Measurements from ENCODE around the gene CTSK. TPM values are rescaled to one million over a fixed set of nuclear protein-coding genes. Genes with fewer than 3 reads are reported as not detected.
"Not testable (repeated sequence)": the region's sequence is repeated elsewhere in the genome, so short reads cannot be mapped to it uniquely, and the experiment has no call there.

CTSK gene
- total RNA-seq, 1 experiment from 2014 or later: 6.4 TPM

DNA sequence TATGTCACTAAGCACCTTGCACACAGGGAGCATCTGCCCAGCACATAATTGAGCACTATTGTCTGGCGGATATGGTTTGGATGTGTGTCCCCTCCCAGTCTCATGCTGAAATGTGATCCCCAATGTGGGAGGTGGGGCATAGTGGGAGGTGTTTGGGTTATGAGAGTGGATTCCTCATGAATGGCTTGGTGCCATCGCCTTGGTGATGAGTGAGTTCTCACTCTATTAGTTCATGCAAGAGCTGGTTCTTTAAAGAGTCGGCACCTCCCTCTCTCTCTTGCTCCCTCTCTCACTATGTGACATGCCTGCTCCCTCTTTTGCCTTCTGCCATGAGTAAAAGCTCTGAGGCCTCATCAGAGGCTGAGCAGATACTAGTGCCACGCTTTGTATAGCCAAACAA lies 9.5 kb downstream of the CTSK start:
- no TSS peak for BruUV-seq (replicated peaks)
- Mint-ChIP-seq H3K4me3 (ENCODE audit: unreplicated experiment) (no peak overlapping the region), H3K9me3 (ENCODE audit: unreplicated experiment) (no peaks in the 10 kb centered on the region), H3K4me1 (ENCODE audit: insufficient read depth, unreplicated experiment) (no peaks in the 10 kb centered on the region), H3K36me3 (ENCODE audit: insufficient read depth, unreplicated experiment) (peaks cover 66% of the 10 kb centered on the region), H3K27ac (ENCODE audit: low read depth, unreplicated experiment) (no peak overlapping the region), H3K27me3 (ENCODE audit: insufficient read depth, unreplicated experiment) (no peaks in the 10 kb centered on the region)
- ChIA-PET CTCF (interaction anchor here (0.7 to 2.5 kb wide), 4 partner anchors 14 to 657 kb away, joined by 3 to 9 read pairs (median 3); no protein-coding TSS in a partner anchor), POLR2A (interaction anchor here (0.9 to 1.9 kb wide), 3 partner anchors 10 to 30 kb away, joined by 3 to 5 read pairs (median 4); partner anchors contain the start of gene CTSK)
- intact Hi-C loops (cut with micrococcal nuclease): no loop called here
- no peak for DNase-seq (ENCODE audit: unreplicated experiment)
- TF ChIP-seq, protein P1, sequence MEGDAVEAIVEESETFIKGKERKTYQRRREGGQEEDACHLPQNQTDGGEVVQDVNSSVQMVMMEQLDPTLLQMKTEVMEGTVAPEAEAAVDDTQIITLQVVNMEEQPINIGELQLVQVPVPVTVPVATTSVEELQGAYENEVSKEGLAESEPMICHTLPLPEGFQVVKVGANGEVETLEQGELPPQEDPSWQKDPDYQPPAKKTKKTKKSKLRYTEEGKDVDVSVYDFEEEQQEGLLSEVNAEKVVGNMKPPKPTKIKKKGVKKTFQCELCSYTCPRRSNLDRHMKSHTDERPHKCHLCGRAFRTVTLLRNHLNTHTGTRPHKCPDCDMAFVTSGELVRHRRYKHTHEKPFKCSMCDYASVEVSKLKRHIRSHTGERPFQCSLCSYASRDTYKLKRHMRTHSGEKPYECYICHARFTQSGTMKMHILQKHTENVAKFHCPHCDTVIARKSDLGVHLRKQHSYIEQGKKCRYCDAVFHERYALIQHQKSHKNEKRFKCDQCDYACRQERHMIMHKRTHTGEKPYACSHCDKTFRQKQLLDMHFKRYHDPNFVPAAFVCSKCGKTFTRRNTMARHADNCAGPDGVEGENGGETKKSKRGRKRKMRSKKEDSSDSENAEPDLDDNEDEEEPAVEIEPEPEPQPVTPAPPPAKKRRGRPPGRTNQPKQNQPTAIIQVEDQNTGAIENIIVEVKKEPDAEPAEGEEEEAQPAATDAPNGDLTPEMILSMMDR (IDR thresholded peaks at IDR 0.05; ENCODE audit: unreplicated experiment): no peak

DNA sequence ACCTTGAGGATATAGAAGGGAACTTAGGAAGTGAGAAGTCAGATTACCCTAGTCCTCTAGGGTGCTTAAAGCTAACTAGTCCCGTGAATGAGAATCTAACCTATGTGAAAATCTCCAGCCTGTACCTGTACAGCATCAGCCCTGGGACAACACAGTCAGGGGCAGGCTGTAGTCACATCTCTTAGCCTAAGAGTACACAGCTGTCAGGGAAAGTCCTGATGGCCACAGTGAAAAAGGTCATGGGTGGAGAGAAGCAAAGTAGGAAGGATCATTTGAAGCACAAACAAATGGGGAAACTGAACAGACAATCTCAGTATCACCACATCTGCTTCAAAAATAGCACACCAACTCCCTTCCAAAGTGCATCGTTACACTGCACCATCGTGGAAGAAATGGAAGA lies 11.7 kb downstream of the CTSK start:
- Mint-ChIP-seq H3K27ac (ENCODE audit: low read depth, unreplicated experiment) (no peak overlapping the region), H3K4me1 (ENCODE audit: insufficient read depth, unreplicated experiment) (no peaks in the 10 kb centered on the region), H3K27me3 (ENCODE audit: insufficient read depth, unreplicated experiment) (no peaks in the 10 kb centered on the region), H3K36me3 (ENCODE audit: insufficient read depth, unreplicated experiment) (peaks cover 64% of the 10 kb centered on the region), H3K9me3 (ENCODE audit: unreplicated experiment) (no peaks in the 10 kb centered on the region), H3K4me3 (ENCODE audit: unreplicated experiment) (no peak overlapping the region)
- TF ChIP-seq, protein P1 (IDR thresholded peaks at IDR 0.05; ENCODE audit: unreplicated experiment): no peak
- ChIA-PET CTCF (interaction anchor here (0.7 to 1.2 kb wide), 2 partner anchors 12 to 22 kb away, joined by 3 read pairs; partner anchors contain the start of gene CTSK), POLR2A (interaction anchor here (0.8 kb wide), 1 partner anchor 12 kb away, joined by 3 read pairs; no protein-coding TSS in a partner anchor)
- no peak for DNase-seq (ENCODE audit: unreplicated experiment)
- BruUV-seq (replicated peaks): no TSS peak
- intact Hi-C loops (cut with micrococcal nuclease): no loop called here

GRCh38 chr1:150793778-150794177 lies 14.3 kb downstream of the CTSK start:
- DNase-seq (ENCODE audit: unreplicated experiment); H3K4me3 Mint-ChIP-seq (ENCODE audit: unreplicated experiment); BruUV-seq (replicated peaks); H3K4me1 Mint-ChIP-seq (ENCODE audit: insufficient read depth, unreplicated experiment); H3K27me3 Mint-ChIP-seq (ENCODE audit: insufficient read depth, unreplicated experiment); H3K27ac Mint-ChIP-seq (ENCODE audit: low read depth, unreplicated experiment); H3K9me3 Mint-ChIP-seq (ENCODE audit: unreplicated experiment); intact Hi-C loops (cut with micrococcal nuclease); CTCF ChIA-PET: not testable (repeated sequence)
- POLR2A ChIA-PET: interaction anchor here (0.6 kb wide), 1 partner anchor 126 kb away, joined by 3 read pairs; no protein-coding TSS in a partner anchor
- H3K36me3 Mint-ChIP-seq (ENCODE audit: insufficient read depth, unreplicated experiment): peaks cover 54% of the 10 kb centered on the region

GRCh38 chr1:150793221-150793620 lies 14.8 kb downstream of the CTSK start:
- intact Hi-C loops (cut with micrococcal nuclease): no loop called here
- H3K9me3 Mint-ChIP-seq (ENCODE audit: unreplicated experiment): no peaks in the 10 kb centered on the region
- TF ChIP-seq, protein P1 (IDR thresholded peaks at IDR 0.05; ENCODE audit: unreplicated experiment): no peak
- no peaks in the 10 kb centered on the region for H3K27me3 Mint-ChIP-seq (ENCODE audit: insufficient read depth, unreplicated experiment)
- no peak for DNase-seq (ENCODE audit: unreplicated experiment)
- no TSS peak for BruUV-seq (replicated peaks)
- H3K4me3 Mint-ChIP-seq (ENCODE audit: unreplicated experiment): no peak overlapping the region
- H3K36me3 Mint-ChIP-seq (ENCODE audit: insufficient read depth, unreplicated experiment): peaks cover 49% of the 10 kb centered on the region
- ChIA-PET POLR2A (no interaction called here), CTCF (no interaction called here)
- no peaks in the 10 kb centered on the region for H3K4me1 Mint-ChIP-seq (ENCODE audit: insufficient read depth, unreplicated experiment)
- H3K27ac Mint-ChIP-seq (ENCODE audit: low read depth, unreplicated experiment): no peak overlapping the region

- TF ChIP-seq, protein P1 (IDR thresholded peaks at IDR 0.05; ENCODE audit: unreplicated experiment): no peak
- CTCF ChIA-PET: no interaction called here
- H3K9me3 Mint-ChIP-seq (ENCODE audit: unreplicated experiment): no peaks in the 10 kb centered on the region
- POLR2A ChIA-PET: interaction anchor here (0.6 to 1.2 kb wide), 3 partner anchors 56 to 209 kb away, joined by 3 read pairs; partner anchors contain the start of gene GOLPH3L
- H3K36me3 Mint-ChIP-seq (ENCODE audit: insufficient read depth, unreplicated experiment): peaks cover 36% of the 10 kb centered on the region
- intact Hi-C loops (cut with micrococcal nuclease): no loop called here
- H3K4me3 Mint-ChIP-seq (ENCODE audit: unreplicated experiment): no peak overlapping the region
- H3K4me1 Mint-ChIP-seq (ENCODE audit: insufficient read depth, unreplicated experiment): no peaks in the 10 kb centered on the region
- DNase-seq (ENCODE audit: unreplicated experiment): no peak
- BruUV-seq (replicated peaks): no TSS peak
- H3K27me3 Mint-ChIP-seq (ENCODE audit: insufficient read depth, unreplicated experiment): no peaks in the 10 kb centered on the region
- H3K27ac Mint-ChIP-seq (ENCODE audit: low read depth, unreplicated experiment): no peak overlapping the region
These were observed 16.5 kb downstream of the CTSK start for GRCh38 chr1:150791585-150791984.
